K562 (cell line): Measurements from ENCODE around the gene KCTD21. TPM values are rescaled to one million over a fixed set of nuclear protein-coding genes. Genes with fewer than 3 reads are reported as not detected.

ENCODE experiments used
- ATAC-seq: fragments of 200-7000 bp; cut with Tn5 transposase; 3 replicates; pipeline ENCODE4 v1.9.1; 2020; ENCODE audit warnings: moderate library complexity
- BruUV-seq: library from RNA; stranded (reverse); fragments of 400-500 nt; replicated peaks from 2 replicates; lab custom pipeline; 2021; lab: Mats Ljungman, UMichigan
- CTCF ChIA-PET: fragments of 300-600 bp; formaldehyde crosslinking; extraction: SDS; loops from one replicate; lab custom pipeline; 2021; ENCODE audit warnings: low intra/inter-chr PET ratio; lab: Yijun Ruan, JAX
- POLR2A ChIA-PET: fragments of 300-600, 350-650 bp; sonication (Branson Sonifier 250); formaldehyde crosslinking; extraction: SDS; loops from one replicate; lab custom pipeline; 2021; ENCODE audit warnings: antibody characterized with exemption, inconsistent platforms; lab: Yijun Ruan, JAX
- DNase-seq, 4 experiments: peaks; one replicate each; pipeline versions ENCODE4 v3.0.0 to v3.0.0-alpha.2; 2011 to 2018; ENCODE audit warnings: low spot score in 3 of 4, mixed read lengths in 3 of 4; ENCODE audit errors: extremely low read depth in 1 of 4
- FAIRE-seq: peaks from 2 replicates; lab custom pipeline; 2011; peaks lifted over from hg19 to GRCh38; lab: Jason Lieb, UNC
- H2AFZ ChIP-seq: 2 replicates; pipeline ENCODE4 v1.6.0; 2011; ENCODE audit warnings: low read depth, low read length, control low read depth, inconsistent platforms
- H3K27ac ChIP-seq: fragments of 200-600 bp; 3 replicates; pipeline ENCODE4 v1.8.0; 2011; ENCODE audit warnings: low read depth, mild to moderate bottlenecking, control low read depth, inconsistent platforms, low read length, moderate library complexity, mixed read lengths; ENCODE audit errors: extremely low read depth
- H3K27me3 ChIP-seq, 2 experiments: fragments of 300-600 bp in 1 of 2; 2 replicates in 1 of 2; 3 replicates in 1 of 2; pipeline versions ENCODE4 v1.6.0 to v1.8.0; 2011; ENCODE audit warnings: inconsistent platforms in 2 of 2, low read length in 2 of 2, mild to moderate bottlenecking in 1 of 2, mixed read lengths in 1 of 2, moderate library complexity in 1 of 2; ENCODE audit not compliant: control insufficient read depth in 2 of 2, insufficient read depth in 2 of 2
- H3K36me3 ChIP-seq: fragments of 300-600 bp; 3 replicates; pipeline ENCODE4 v1.8.0; 2011; ENCODE audit warnings: mild to moderate bottlenecking, low read length, inconsistent platforms; ENCODE audit not compliant: control insufficient read depth, insufficient read depth
- H3K4me1 ChIP-seq, 2 experiments: fragments of 200-600 bp in 1 of 2; replicated peaks in 1 of 2; 2 replicates in 1 of 2; 3 replicates in 1 of 2; pipeline versions ENCODE4 v1.5.1 to v1.8.0; 2011; ENCODE audit warnings: inconsistent platforms in 2 of 2, low read length in 2 of 2, mild to moderate bottlenecking in 1 of 2, mixed read lengths in 1 of 2, moderate library complexity in 1 of 2; ENCODE audit not compliant: control insufficient read depth in 2 of 2, insufficient read depth in 2 of 2
- H3K4me2 ChIP-seq: 2 replicates; pipeline ENCODE4 v1.6.1; 2011; ENCODE audit warnings: low read length, control low read depth, inconsistent platforms, mixed read lengths; ENCODE audit not compliant: insufficient read depth
- H3K4me3 ChIP-seq: fragments of 200-600 bp; sonication (generic), shearing (Covaris generic); 2 replicates; pipeline ENCODE4 v1.5.1; 2016; ENCODE audit warnings: control low read depth, inconsistent platforms
- H3K79me2 ChIP-seq: fragments of 200-600 bp; 3 replicates; pipeline ENCODE4 v1.8.0; 2011; ENCODE audit warnings: low read length, inconsistent platforms; ENCODE audit not compliant: control insufficient read depth, insufficient read depth
- H3K9ac ChIP-seq, 2 experiments: 2 replicates each; pipeline versions ENCODE4 v1.6.0 to v1.6.1; 2011; ENCODE audit warnings: low read depth in 2 of 2, low read length in 2 of 2, control low read depth in 1 of 2, inconsistent platforms in 1 of 2, mild to moderate bottlenecking in 1 of 2, mixed read lengths in 1 of 2; ENCODE audit not compliant: insufficient read depth in 1 of 2
- H3K9me1 ChIP-seq: one replicate; pipeline ENCODE4 v1.6.0; 2011; ENCODE audit warnings: inconsistent platforms, mild to moderate bottlenecking, low read length, moderate library complexity; ENCODE audit not compliant: control insufficient read depth, insufficient read depth
- H3K9me3 ChIP-seq: replicated peaks from 2 replicates; pipeline ENCODE4 v1.5.1; 2011; ENCODE audit warnings: low read depth, low read length, inconsistent platforms; ENCODE audit not compliant: control insufficient read depth, insufficient read depth
- H4K20me1 ChIP-seq: replicated peaks from 2 replicates; pipeline ENCODE4 v1.6.1; 2011; ENCODE audit warnings: low read length, inconsistent platforms, mixed read lengths; ENCODE audit not compliant: control insufficient read depth, insufficient read depth
- GABPB1 ChIP-seq: sonication (generic); formaldehyde crosslinking; IDR thresholded peaks from 2 replicates; pipeline ENCODE4 v1.8.0; 2022; ENCODE audit warnings: mild to moderate bottlenecking, missing genetic modification reagents
- KLF1 ChIP-seq: fragments of 450-650 bp; IDR thresholded peaks from 2 replicates; pipeline ENCODE4 v1.6.1; 2016; ENCODE audit warnings: missing genetic modification characterization, missing compliant biosample characterization
- PHF8 ChIP-seq: fragments of 200-600 bp; sonication (generic); IDR thresholded peaks from 2 replicates; pipeline ENCODE4 v1.6.1; 2012; ENCODE audit warnings: mixed run types, mild to moderate bottlenecking, inconsistent platforms, low read length, moderate library complexity, borderline replicate concordance
- PKNOX1 ChIP-seq: fragments of 450-650 bp; IDR thresholded peaks from 2 replicates; pipeline ENCODE4 v1.6.1; 2016
- POLR2G ChIP-seq: fragments of 200-400 bp; formaldehyde crosslinking; IDR thresholded peaks from 2 replicates; pipeline ENCODE4 v1.6.1; 2017; ENCODE audit warnings: low read depth, mild to moderate bottlenecking, antibody characterized with exemption, low read length, moderate library complexity
- RBFOX2 ChIP-seq: fragments of 200-400 bp; formaldehyde crosslinking; IDR thresholded peaks from 2 replicates; pipeline ENCODE4 v1.6.1; 2017; ENCODE audit warnings: low read depth, mild to moderate bottlenecking, low read length, moderate library complexity
- RBM22 ChIP-seq: fragments of 200-400 bp; formaldehyde crosslinking; IDR thresholded peaks from 2 replicates; pipeline ENCODE4 v1.6.1; 2018; ENCODE audit warnings: low read length, low read depth; ENCODE audit not compliant: poor library complexity, severe bottlenecking
- ZNF584 ChIP-seq: fragments of 200-800 bp; sonication (Bioruptor generic); IDR thresholded peaks from 2 replicates; pipeline ENCODE4 v1.6.1; 2016; ENCODE audit warnings: low read depth, mild to moderate bottlenecking, missing genetic modification characterization, missing compliant biosample characterization
- WGBS: fragments of 100-300 bp; shearing (Covaris generic); methylation state at CpG from one replicate; pipeline ENCODE4 v1.1.6; 2016; ENCODE audit warnings: low coverage, mixed read lengths; ENCODE audit not compliant: insufficient coverage; ENCODE audit errors: missing lambda C conversion rate; 5-methylcytosine and 5-hydroxymethylcytosine counted together
- in situ Hi-C: fragments of 300-500 bp; cut with MboI; formaldehyde crosslinking; loops from 4 replicates; pipeline ENCODE4 v1.15.0; 2018; ENCODE audit warnings: inconsistent platforms, mixed read lengths
- intact Hi-C: fragments of 100-400 bp; cut with micrococcal nuclease; formaldehyde crosslinking; loops from 2 replicates; pipeline ENCODE4 v1.14.2; 2022
- polyA plus RNA-seq, 8 experiments: library from polyadenylated mRNA; depleted of rRNA in 4 of 8; stranded (reverse) in 5 of 8; unstranded in 3 of 8; fragments of >200 nt; fragmentation: Nextera tagmentation in 2 of 8; fragmentation: Illumina TruSeq in 1 of 8; extraction: Ambion mirVana in 2 of 8; extraction: Trizol in 1 of 8; gene quantifications; 2 replicates each; pipeline versions ENCODE4 v1.2.1 to v1.2.3, GENCODE V29; 2011 to 2014; ENCODE audit warnings: inconsistent platforms in 1 of 8, missing spikeins in 1 of 8
- total RNA-seq, 7 experiments: library from RNA; depleted of rRNA in 6 of 7; stranded (reverse); fragments of >200 nt in 6 of 7; fragmentation: Illumina TruSeq in 2 of 7; extraction: Trizol in 2 of 7; gene quantifications; 2 replicates each; pipeline versions ENCODE4 v1.2.1 to v1.2.3, GENCODE V29; 2011 to 2021; ENCODE audit warnings: low replicate concordance in 1 of 7

Gene KCTD21
- total and polyA plus RNA-seq, 9 of the 15 experiments (the other 6 are each of a cell fraction or from before 2014, with no cell fraction given): 0.34 to 5.4 (median 1.9) TPM

GRCh38 chr11:78210000-78210608 is 21.7 kb upstream of the KCTD21 start:
- ChIA-PET CTCF (no interaction called here), POLR2A (interaction anchor here (0.8 kb wide), 1 partner anchor 15 kb away, joined by 3 read pairs; no protein-coding TSS in a partner anchor)
- intact Hi-C loops (no loop called here), in situ Hi-C loops (no loop called here)
- no TSS peak for BruUV-seq
- no peaks in the 10 kb centered on the region for H3K79me2 ChIP-seq
- peaks cover 0 to 8% of the 10 kb centered on the region in 2 experiments; a peak in 3 of 5 replicates for H3K4me1 ChIP-seq
- H3K9ac ChIP-seq: no peak overlapping the region
- 85% methylated on average over 28 of the region's 31 CpGs for WGBS
- TF ChIP-seq POLR2G (peak; percentile 80), GABPB1 (CRISPR knock-in tag) (peak; percentile 41; the same call in 1 of the 2 replicates), RBM22 (peak; percentile 99), PHF8 (no peak), KLF1 (no peak), PKNOX1 (no peak), RBFOX2 (0 out of 2 replicates have a peak, but pooled peaks have one; percentile 20), ZNF584 (CRISPR knock-in tag) (no peak)
- H3K4me2 ChIP-seq: no peak overlapping the region
- peaks cover 30% of the 10 kb centered on the region; the same call in 1 of the 3 replicates for H3K36me3 ChIP-seq
- H2AFZ ChIP-seq: no peak overlapping the region
- ATAC-seq: no peak
- no peaks in the 10 kb centered on the region for H3K9me1 ChIP-seq
- H3K9me3 ChIP-seq: no peaks in the 10 kb centered on the region
- no peaks in the 10 kb centered on the region for H3K27me3 ChIP-seq
- DNase-seq: no peak
- no peaks in the 10 kb centered on the region for H4K20me1 ChIP-seq
- no peak for FAIRE-seq
- no peak overlapping the region for H3K4me3 ChIP-seq
- H3K27ac ChIP-seq: no peak overlapping the region
